ENCODE data around the gene NINJ2. TPM values are rescaled to one million over a fixed set of nuclear protein-coding genes. Genes with fewer than 3 reads are reported as not detected.

NINJ2 gene
- total RNA-seq, 1 experiment from 2014 or later, result 0.24 TPM

DNA sequence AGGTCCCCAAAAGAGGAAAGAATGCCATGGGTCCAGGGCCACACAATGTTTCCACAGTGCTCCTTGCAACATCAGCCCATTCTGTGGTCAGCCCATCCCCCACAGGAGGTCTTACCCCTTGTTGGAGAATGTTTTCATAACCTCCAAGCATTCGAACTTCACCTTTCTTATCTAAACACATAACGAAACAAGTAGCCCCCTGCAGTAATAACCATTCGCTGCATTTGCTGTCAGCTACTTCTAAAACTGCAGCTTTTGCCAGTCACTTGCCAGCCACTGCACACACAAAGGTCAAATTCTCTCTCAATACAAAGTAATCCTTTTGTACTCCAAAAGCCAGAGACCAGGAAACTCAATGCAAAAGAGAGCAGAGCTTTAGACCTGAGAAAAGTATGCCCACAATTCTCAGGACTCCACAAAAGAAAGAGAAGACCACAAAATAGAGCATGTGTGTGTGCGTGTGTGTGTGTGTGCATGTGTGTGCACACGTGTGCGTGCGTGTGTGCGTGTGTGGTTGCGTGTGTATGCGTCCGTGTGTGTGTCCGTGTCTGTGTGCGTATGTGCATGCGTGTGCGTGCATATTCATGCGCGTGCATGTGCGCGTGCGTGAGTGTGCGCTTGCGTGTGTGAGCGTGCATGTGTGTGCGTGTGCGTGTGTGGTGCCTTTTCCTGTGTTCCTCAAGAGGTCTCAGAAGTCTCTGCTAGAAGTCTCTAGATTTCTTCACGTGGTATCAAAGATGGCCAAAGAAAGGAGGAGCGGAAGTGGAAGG, 31.7 kb upstream of the NINJ2 start:
- no peak overlapping the region for H2AK5ac ChIP-seq (ENCODE audit: insufficient read length, low read length)
- H4K20me1 ChIP-seq (ENCODE audit: control insufficient read depth, insufficient read depth, insufficient read length), result no peaks in the 10 kb centered on the region
- H3K79me1 ChIP-seq (ENCODE audit: insufficient read depth, low read depth, low read length, poor library complexity, severe bottlenecking), result no peaks in the 10 kb centered on the region
- no peak for DNase-seq
- H3K18ac ChIP-seq (ENCODE audit: insufficient read length, low read depth, low read length), result no peak overlapping the region
- no peaks in the 10 kb centered on the region for H3K4me1 ChIP-seq (ENCODE audit: insufficient read depth, low read length)
- H2BK12ac ChIP-seq (ENCODE audit: insufficient read length, low read depth, low read length), result no peak overlapping the region
- H2BK120ac ChIP-seq (ENCODE audit: low read depth, low read length, poor library complexity, severe bottlenecking), result no peak overlapping the region
- peaks cover 8 to 11% of the 10 kb centered on the region in 2 experiments for H3K4me1 Mint-ChIP-seq
- H4K8ac ChIP-seq (replicated peaks; ENCODE audit: insufficient read length, low read depth, low read length), result no peak overlapping the region
- H3K23me2 ChIP-seq (ENCODE audit: insufficient read length, low read depth, low read length, poor library complexity, severe bottlenecking), result no peaks in the 10 kb centered on the region
- no peak overlapping the region for H3K23ac ChIP-seq (ENCODE audit: insufficient read length, low read depth, low read length)
- no peak overlapping the region for H3K27ac ChIP-seq (ENCODE audit: insufficient read length, low read depth, low read length)
- no peak overlapping the region for H3K4me2 ChIP-seq (ENCODE audit: insufficient read depth, insufficient read length, low read length)
- peaks cover 33 to 37% of the 10 kb centered on the region in 2 experiments for H3K9me3 Mint-ChIP-seq
- H3K4ac ChIP-seq (ENCODE audit: low read depth, low read length), result no peak overlapping the region
- H3K27ac Mint-ChIP-seq, result peak overlapping the region in 1 of 3 experiments; percentile 33; a peak in 2 of 7 replicates
- no peak overlapping the region for H2BK15ac ChIP-seq (ENCODE audit: low read depth, low read length)
- H2BK20ac ChIP-seq (ENCODE audit: low read depth, low read length, poor library complexity, severe bottlenecking), result no peak overlapping the region
- H2AFZ ChIP-seq (ENCODE audit: low read length), result no peak overlapping the region
- TF ChIP-seq, protein P1, sequence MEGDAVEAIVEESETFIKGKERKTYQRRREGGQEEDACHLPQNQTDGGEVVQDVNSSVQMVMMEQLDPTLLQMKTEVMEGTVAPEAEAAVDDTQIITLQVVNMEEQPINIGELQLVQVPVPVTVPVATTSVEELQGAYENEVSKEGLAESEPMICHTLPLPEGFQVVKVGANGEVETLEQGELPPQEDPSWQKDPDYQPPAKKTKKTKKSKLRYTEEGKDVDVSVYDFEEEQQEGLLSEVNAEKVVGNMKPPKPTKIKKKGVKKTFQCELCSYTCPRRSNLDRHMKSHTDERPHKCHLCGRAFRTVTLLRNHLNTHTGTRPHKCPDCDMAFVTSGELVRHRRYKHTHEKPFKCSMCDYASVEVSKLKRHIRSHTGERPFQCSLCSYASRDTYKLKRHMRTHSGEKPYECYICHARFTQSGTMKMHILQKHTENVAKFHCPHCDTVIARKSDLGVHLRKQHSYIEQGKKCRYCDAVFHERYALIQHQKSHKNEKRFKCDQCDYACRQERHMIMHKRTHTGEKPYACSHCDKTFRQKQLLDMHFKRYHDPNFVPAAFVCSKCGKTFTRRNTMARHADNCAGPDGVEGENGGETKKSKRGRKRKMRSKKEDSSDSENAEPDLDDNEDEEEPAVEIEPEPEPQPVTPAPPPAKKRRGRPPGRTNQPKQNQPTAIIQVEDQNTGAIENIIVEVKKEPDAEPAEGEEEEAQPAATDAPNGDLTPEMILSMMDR (conservative IDR thresholded peaks at IDR 0.05), result no peak
- H3K27me3 Mint-ChIP-seq (ENCODE audit: low read depth), result no peaks in the 10 kb centered on the region; the same call in 1 of the 2 replicates
- peaks cover 11 to 34% (median 23%) of the 10 kb centered on the region in 3 experiments; a peak in 6 of 7 replicates for H3K36me3 Mint-ChIP-seq (ENCODE audit: insufficient read depth in 1 of 3, low read depth in 3 of 3)
- H4K91ac ChIP-seq (ENCODE audit: insufficient read length, low read depth, low read length), result no peak overlapping the region
- H3K4me3 Mint-ChIP-seq, result no peak overlapping the region
- no peak overlapping the region for H3K56ac ChIP-seq (ENCODE audit: insufficient read length, low read depth, low read length)
- H3K79me2 ChIP-seq (ENCODE audit: insufficient read depth, low read length), result no peaks in the 10 kb centered on the region
- H3K9ac ChIP-seq (ENCODE audit: extremely low read depth, insufficient read length, low read length), result no peak overlapping the region
- no CpG with 5 or more reads among the region's 27 CpGs for WGBS (ENCODE audit: extremely low coverage, insufficient read length, low lambda C conversion rate)
- H2BK5ac ChIP-seq (ENCODE audit: insufficient read length, low read length), result no peak overlapping the region
- H3T11ph ChIP-seq (ENCODE audit: low read length), result no peak overlapping the region
- no peak overlapping the region for H3K14ac ChIP-seq (ENCODE audit: insufficient read depth, low read length)
- no peaks in the 10 kb centered on the region for H3K27me3 ChIP-seq (ENCODE audit: insufficient read depth, low read length)
- H3K9me3 ChIP-seq (ENCODE audit: control insufficient read depth, low read depth, low read length), result no peaks in the 10 kb centered on the region
- no peak overlapping the region for H4K5ac ChIP-seq (ENCODE audit: insufficient read length, low read depth, low read length)

Measured in H9 (cell line).